GM23248 (cell line): ENCODE results near the gene TFRC.

Experiments
- EZH2 ChIP-seq: fragments of 200-600 bp; sonication (generic); IDR thresholded peaks from 2 replicates; pipeline ENCODE4 v1.6.1; 2018; ENCODE audit warnings: antibody characterized with exemption, mild to moderate bottlenecking; ENCODE audit not compliant: insufficient read depth, poor library complexity, severe bottlenecking
- EZH2phosphoT487 ChIP-seq: fragments of 200-600 bp; sonication (generic); IDR thresholded peaks from 2 replicates; pipeline ENCODE4 v1.6.1; 2018; ENCODE audit warnings: antibody characterized with exemption, moderate library complexity, mild to moderate bottlenecking, low read depth; ENCODE audit not compliant: insufficient read depth

DNA sequence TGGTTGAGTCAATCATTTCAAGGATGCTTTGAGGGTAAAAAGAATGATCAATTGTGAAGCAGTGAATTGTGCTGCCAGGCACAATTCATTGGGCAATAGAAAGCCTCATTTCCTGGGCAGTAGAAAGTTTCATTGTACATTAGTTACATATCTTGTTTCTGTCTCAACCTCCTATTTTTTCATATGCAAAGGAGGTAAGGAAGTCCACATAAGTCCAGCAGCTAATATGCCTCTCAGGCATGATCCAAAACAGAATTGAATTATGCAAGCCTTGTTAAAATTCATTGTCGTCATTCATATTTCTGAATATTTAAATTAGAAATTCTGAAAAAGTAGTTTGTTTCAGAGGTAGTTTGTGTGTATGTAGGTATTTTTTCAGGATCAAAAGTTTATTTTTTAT, 65.8 kb downstream of the TFRC start:
- no peak for TF ChIP-seq EZH2
- no peak for TF ChIP-seq EZH2phosphoT487
